Measurements from ENCODE around the gene GREB1L.

GREB1L gene

GRCh38 chr18:21203126-21203525 lies 38.9 kb upstream of the GREB1L start:
- Histone ChIP-seq H3K23ac (ENCODE audit: low read depth, low read length, poor library complexity) (no peak overlapping the region), H3K4ac (ENCODE audit: low read length) (no peak overlapping the region), H2AK5ac (ENCODE audit: low read depth, low read length) (no peak overlapping the region), H2BK12ac (ENCODE audit: low read length) (no peak overlapping the region), H3K4me1 (ENCODE audit: control insufficient read depth in 2 of 2, insufficient read depth in 1 of 2, low read depth in 1 of 2, low read length in 2 of 2) (no peaks in the 10 kb centered on the region), H2BK15ac (ENCODE audit: low read length) (no peak overlapping the region), H3K27me3 (ENCODE audit: control insufficient read depth in 3 of 3, insufficient read depth in 3 of 3, low read depth in 1 of 3, low read length in 3 of 3) (no peaks in the 10 kb centered on the region), H4K8ac (ENCODE audit: low read depth, low read length) (no peak overlapping the region), H2BK5ac (ENCODE audit: low read length) (no peak overlapping the region), H4K91ac (ENCODE audit: low read depth, low read length, poor library complexity) (no peak overlapping the region), H3K36me3 (replicated peaks in 1 of 2; ENCODE audit: control insufficient read depth in 2 of 2, insufficient read depth in 2 of 2, low read length in 2 of 2) (no peaks in the 10 kb centered on the region), H3K9me3 (replicated peaks in 1 of 2; ENCODE audit: control insufficient read depth in 2 of 2, insufficient read depth in 1 of 2, low read depth in 1 of 2, low read length in 2 of 2) (peaks cover 0 to 3% of the 10 kb centered on the region in 2 donors), H3K79me1 (ENCODE audit: low read depth, low read length) (no peaks in the 10 kb centered on the region), H3K18ac (ENCODE audit: low read length) (no peak overlapping the region), H3K9ac (ENCODE audit: low read depth, low read length, poor library complexity) (no peak overlapping the region), H2AFZ (ENCODE audit: low read length) (no peak overlapping the region), H3K4me3 (ENCODE audit: low read length in 2 of 2) (no peak overlapping the region), H2BK120ac (ENCODE audit: low read depth, low read length) (no peak overlapping the region), H3K4me2 (ENCODE audit: insufficient read depth, low read length, poor library complexity, severe bottlenecking) (no peak overlapping the region), H3K27ac (replicated peaks; ENCODE audit: low read length) (no peak overlapping the region), H3K14ac (ENCODE audit: low read length) (no peak overlapping the region)
- WGBS, 2 donors (ENCODE audit: extremely low coverage in 2 of 2, insufficient read length in 2 of 2, insufficient replicate concordance in 1 of 2) = no CpG with 5 or more reads among the region's 7 CpGs
- DNase-seq (ENCODE audit: low spot score) = no peak

DNA sequence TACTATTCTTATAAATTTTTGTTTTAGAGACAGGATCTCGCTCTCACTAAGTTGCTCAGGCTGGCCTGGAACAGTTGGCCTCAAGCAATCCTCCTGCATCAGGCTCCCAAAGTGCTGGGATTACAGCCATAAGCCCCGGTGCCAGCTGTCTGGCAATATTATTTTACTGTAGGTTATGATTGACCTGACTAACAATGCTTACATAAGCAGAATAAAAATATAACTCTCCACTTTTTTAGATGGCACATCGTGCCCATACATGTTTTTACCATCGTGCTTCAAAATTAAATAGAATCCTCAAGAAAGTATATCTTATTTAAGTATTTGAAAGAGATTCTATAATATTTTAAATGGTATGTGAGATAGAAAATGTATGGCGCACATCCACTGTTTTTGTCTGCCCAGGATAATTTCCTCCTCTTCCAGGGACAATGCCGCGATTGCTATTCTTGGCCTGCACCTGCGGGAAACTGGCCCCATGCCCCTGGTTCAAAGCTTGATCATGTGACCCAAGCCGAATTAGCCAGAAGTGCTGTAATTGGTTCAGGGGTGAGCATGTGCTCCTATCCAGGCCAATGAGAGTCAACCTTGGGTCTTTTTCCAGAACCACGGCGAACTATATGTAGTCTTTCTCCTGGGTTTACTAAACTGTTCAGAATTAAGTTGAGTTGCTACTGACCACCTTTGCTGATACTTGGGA lies 38.3 kb upstream of the GREB1L start:
- Histone ChIP-seq H3K18ac (ENCODE audit: low read length) (no peak overlapping the region), H2AFZ (ENCODE audit: low read length) (no peak overlapping the region), H3K9ac (ENCODE audit: low read depth, low read length, poor library complexity) (no peak overlapping the region), H2BK15ac (ENCODE audit: low read length) (no peak overlapping the region), H3K4me1 (ENCODE audit: control insufficient read depth in 2 of 2, insufficient read depth in 1 of 2, low read depth in 1 of 2, low read length in 2 of 2) (no peaks in the 10 kb centered on the region), H3K4me2 (ENCODE audit: insufficient read depth, low read length, poor library complexity, severe bottlenecking) (no peak overlapping the region), H3K27ac (replicated peaks; ENCODE audit: low read length) (no peak overlapping the region), H3K23ac (ENCODE audit: low read depth, low read length, poor library complexity) (no peak overlapping the region), H2BK12ac (ENCODE audit: low read length) (no peak overlapping the region), H3K27me3 (ENCODE audit: control insufficient read depth in 3 of 3, insufficient read depth in 3 of 3, low read depth in 1 of 3, low read length in 3 of 3) (no peaks in the 10 kb centered on the region), H3K36me3 (replicated peaks in 1 of 2; ENCODE audit: control insufficient read depth in 2 of 2, insufficient read depth in 2 of 2, low read length in 2 of 2) (no peaks in the 10 kb centered on the region), H2AK5ac (ENCODE audit: low read depth, low read length) (no peak overlapping the region), H3K4me3 (ENCODE audit: low read length in 2 of 2) (no peak overlapping the region), H3K79me1 (ENCODE audit: low read depth, low read length) (no peaks in the 10 kb centered on the region), H2BK120ac (ENCODE audit: low read depth, low read length) (no peak overlapping the region), H4K8ac (ENCODE audit: low read depth, low read length) (no peak overlapping the region), H3K14ac (ENCODE audit: low read length) (no peak overlapping the region), H3K9me3 (replicated peaks in 1 of 2; ENCODE audit: control insufficient read depth in 2 of 2, insufficient read depth in 1 of 2, low read depth in 1 of 2, low read length in 2 of 2) (peaks cover 0 to 3% of the 10 kb centered on the region in 2 donors), H2BK5ac (ENCODE audit: low read length) (no peak overlapping the region), H3K4ac (ENCODE audit: low read length) (no peak overlapping the region), H4K91ac (ENCODE audit: low read depth, low read length, poor library complexity) (no peak overlapping the region)
- no CpG with 5 or more reads among the region's 11 CpGs for WGBS, 2 donors (ENCODE audit: extremely low coverage in 2 of 2, insufficient read length in 2 of 2, insufficient replicate concordance in 1 of 2)
- no peak for DNase-seq (ENCODE audit: low spot score)

DNA sequence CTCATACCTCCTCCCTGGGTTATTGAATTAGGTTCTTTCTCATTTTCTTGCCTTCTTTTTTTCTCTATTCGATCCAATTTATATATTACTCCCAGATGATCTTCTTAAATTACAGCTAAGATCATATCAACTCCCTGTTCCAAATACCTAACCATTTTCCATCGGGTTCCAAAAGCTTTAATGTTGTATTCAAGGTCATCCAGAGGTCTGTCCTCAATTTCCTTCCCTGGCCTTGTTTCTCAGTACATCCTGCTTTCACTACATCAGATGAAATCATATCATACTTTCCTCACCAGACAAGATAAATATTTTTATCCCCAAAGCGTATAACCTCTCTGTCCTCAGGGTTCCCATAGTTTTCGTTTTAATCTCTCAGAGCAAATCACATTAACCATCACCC lies 36.3 kb upstream of the GREB1L start:
- H3K14ac ChIP-seq (ENCODE audit: low read length) = no peak overlapping the region
- peaks cover 0 to 3% of the 10 kb centered on the region in 2 donors for H3K9me3 ChIP-seq (replicated peaks in 1 of 2; ENCODE audit: control insufficient read depth in 2 of 2, insufficient read depth in 1 of 2, low read depth in 1 of 2, low read length in 2 of 2)
- no peak overlapping the region for H3K4me3 ChIP-seq (ENCODE audit: low read length in 2 of 2)
- H3K4me1 ChIP-seq (ENCODE audit: control insufficient read depth in 2 of 2, insufficient read depth in 1 of 2, low read depth in 1 of 2, low read length in 2 of 2) = no peaks in the 10 kb centered on the region
- no peak overlapping the region for H3K9ac ChIP-seq (ENCODE audit: low read depth, low read length, poor library complexity)
- no peaks in the 10 kb centered on the region for H3K27me3 ChIP-seq (ENCODE audit: control insufficient read depth in 3 of 3, insufficient read depth in 3 of 3, low read depth in 1 of 3, low read length in 3 of 3)
- H2BK120ac ChIP-seq (ENCODE audit: low read depth, low read length) = no peak overlapping the region
- H3K4me2 ChIP-seq (ENCODE audit: insufficient read depth, low read length, poor library complexity, severe bottlenecking) = no peak overlapping the region
- H2AK5ac ChIP-seq (ENCODE audit: low read depth, low read length) = no peak overlapping the region
- H2BK15ac ChIP-seq (ENCODE audit: low read length) = no peak overlapping the region
- no peak for DNase-seq (ENCODE audit: low spot score)
- H3K23ac ChIP-seq (ENCODE audit: low read depth, low read length, poor library complexity) = no peak overlapping the region
- no peak overlapping the region for H2BK12ac ChIP-seq (ENCODE audit: low read length)
- no peaks in the 10 kb centered on the region for H3K79me1 ChIP-seq (ENCODE audit: low read depth, low read length)
- no peak overlapping the region for H2BK5ac ChIP-seq (ENCODE audit: low read length)
- WGBS, 2 donors (ENCODE audit: extremely low coverage in 2 of 2, insufficient read length in 2 of 2, insufficient replicate concordance in 1 of 2) = no CpG with 5 or more reads among the region's 4 CpGs
- H2AFZ ChIP-seq (ENCODE audit: low read length) = no peak overlapping the region
- H3K4ac ChIP-seq (ENCODE audit: low read length) = no peak overlapping the region
- H3K18ac ChIP-seq (ENCODE audit: low read length) = no peak overlapping the region
- H3K27ac ChIP-seq (replicated peaks; ENCODE audit: low read length) = no peak overlapping the region
- no peaks in the 10 kb centered on the region for H3K36me3 ChIP-seq (replicated peaks in 1 of 2; ENCODE audit: control insufficient read depth in 2 of 2, insufficient read depth in 2 of 2, low read length in 2 of 2)
- H4K8ac ChIP-seq (ENCODE audit: low read depth, low read length) = no peak overlapping the region
- no peak overlapping the region for H4K91ac ChIP-seq (ENCODE audit: low read depth, low read length, poor library complexity)

- no peak overlapping the region for H2AFZ ChIP-seq (ENCODE audit: low read length)
- peaks cover under 1 to 2% of the 10 kb centered on the region in 2 donors for H3K4me1 ChIP-seq (ENCODE audit: control insufficient read depth in 2 of 2, insufficient read depth in 1 of 2, low read depth in 1 of 2, low read length in 2 of 2)
- H3K23ac ChIP-seq (ENCODE audit: low read depth, low read length, poor library complexity) = no peak overlapping the region
- no peak overlapping the region for H3K4me3 ChIP-seq (ENCODE audit: low read length in 2 of 2)
- no peak overlapping the region for H2BK12ac ChIP-seq (ENCODE audit: low read length)
- no peak overlapping the region for H4K91ac ChIP-seq (ENCODE audit: low read depth, low read length, poor library complexity)
- H3K27ac ChIP-seq (replicated peaks; ENCODE audit: low read length) = no peak overlapping the region
- no peaks in the 10 kb centered on the region for H3K27me3 ChIP-seq (ENCODE audit: control insufficient read depth in 3 of 3, insufficient read depth in 3 of 3, low read depth in 1 of 3, low read length in 3 of 3)
- WGBS, 2 donors (ENCODE audit: extremely low coverage in 2 of 2, insufficient read length in 2 of 2, insufficient replicate concordance in 1 of 2) = no CpG with 5 or more reads among the region's 1 CpG
- H2BK5ac ChIP-seq (ENCODE audit: low read length) = no peak overlapping the region
- no peak overlapping the region for H3K18ac ChIP-seq (ENCODE audit: low read length)
- no peak overlapping the region for H3K4me2 ChIP-seq (ENCODE audit: insufficient read depth, low read length, poor library complexity, severe bottlenecking)
- DNase-seq (ENCODE audit: low spot score) = no peak
- no peak overlapping the region for H3K9ac ChIP-seq (ENCODE audit: low read depth, low read length, poor library complexity)
- no peak overlapping the region for H3K4ac ChIP-seq (ENCODE audit: low read length)
- no peak overlapping the region for H2BK15ac ChIP-seq (ENCODE audit: low read length)
- no peak overlapping the region for H3K14ac ChIP-seq (ENCODE audit: low read length)
- H3K9me3 ChIP-seq (replicated peaks in 1 of 2; ENCODE audit: control insufficient read depth in 2 of 2, insufficient read depth in 1 of 2, low read depth in 1 of 2, low read length in 2 of 2) = peaks cover 0 to 3% of the 10 kb centered on the region in 2 donors
- H2BK120ac ChIP-seq (ENCODE audit: low read depth, low read length) = no peak overlapping the region
- H3K36me3 ChIP-seq (replicated peaks in 1 of 2; ENCODE audit: control insufficient read depth in 2 of 2, insufficient read depth in 2 of 2, low read length in 2 of 2) = no peaks in the 10 kb centered on the region
- no peak overlapping the region for H2AK5ac ChIP-seq (ENCODE audit: low read depth, low read length)
- no peak overlapping the region for H4K8ac ChIP-seq (ENCODE audit: low read depth, low read length)
- H3K79me1 ChIP-seq (ENCODE audit: low read depth, low read length) = no peaks in the 10 kb centered on the region
These were observed 31.8 kb upstream of the GREB1L start for GRCh38 chr18:21210278-21210677.
